Body of pancreas (tissue), 4 donors: Measurements from ENCODE around the gene KRTAP9-1. TPM values are rescaled to one million over a fixed set of nuclear protein-coding genes. Genes with fewer than 3 reads are reported as not detected.
"Not testable (repeated sequence)": the region's sequence is repeated elsewhere in the genome, so short reads cannot be mapped to it uniquely, and the experiment has no call there.

Source experiments
- ATAC-seq: fragments of 150-250 bp; one replicate; pipeline ENCODE4 v1.9.1; 2016
- DNase-seq, 4 donors: peaks; one replicate each; pipeline ENCODE4 v3.0.0-alpha.2; 2019
- H3K27ac ChIP-seq, 4 donors: fragments of 200-600 bp; sonication (generic); 1 replicate in 3 of 4; 2 replicates in 1 of 4; pipeline versions ENCODE4 v1.5.1 to v1.6.1; 2016 to 2019; ENCODE audit warnings: mild to moderate bottlenecking in 1 of 4, mixed read lengths in 1 of 4, moderate library complexity in 1 of 4
- H3K27me3 ChIP-seq, 2 donors: fragments of 200-600 bp; sonication (generic); one replicate each; pipeline ENCODE4 v1.6.0; 2016; ENCODE audit warnings: mild to moderate bottlenecking in 1 of 2
- H3K36me3 ChIP-seq, 2 donors: fragments of 200-600 bp; sonication (generic); replicated peaks in 1 of 2; 2 replicates each; pipeline ENCODE4 v1.5.1; 2016; ENCODE audit warnings: low read depth in 2 of 2; ENCODE audit not compliant: insufficient read depth in 1 of 2
- H3K4me1 ChIP-seq: fragments of 200-600 bp; sonication (generic); one replicate; pipeline ENCODE4 v1.6.0; 2016
- H3K4me3 ChIP-seq, 2 donors: fragments of 200-600 bp; sonication (generic); 1 replicate in 1 of 2; 2 replicates in 1 of 2; pipeline ENCODE4 v1.5.1; 2016 to 2019
- H3K9me3 ChIP-seq, 3 donors: fragments of 200-600 bp; sonication (generic); 1 replicate in 2 of 3; 2 replicates in 1 of 3; pipeline ENCODE4 v1.5.1; 2016
- POLR2A ChIP-seq, 3 donors: fragments of 450-650 bp; IDR thresholded peaks; one replicate each; pipeline ENCODE4 v1.6.1; 2016; ENCODE audit warnings: antibody characterized with exemption in 3 of 3, mild to moderate bottlenecking in 2 of 3
- WGBS, 2 donors: methylation state at CpG; one replicate each; pipeline ENCODE4 v1.1.5; 2017; 5-methylcytosine and 5-hydroxymethylcytosine counted together
- intact Hi-C: fragments of 100-400 bp; cut with DNase I; formaldehyde crosslinking; loops from one replicate; pipeline ENCODE4 v1.15.1; 2023
- total RNA-seq, 2 donors: library from RNA; depleted of rRNA; stranded (reverse); fragments of >200 nt; gene quantifications; one replicate each; pipeline ENCODE4 v1.1.0, GENCODE V29; 2016
- TF ChIP-seq, protein P1 (sequence below), 7 experiments: fragments of 450-650 bp in 4 of 7; fragments of 200-600 bp in 3 of 7; sonication (generic) in 3 of 7; IDR thresholded peaks; one replicate each; pipeline ENCODE4 v1.5.1; 2016 to 2019; ENCODE audit warnings: antibody characterized with exemption in 7 of 7

The KRTAP9-1 gene
- total RNA-seq, 2 donors from 2014 or later: not detected

DNA sequence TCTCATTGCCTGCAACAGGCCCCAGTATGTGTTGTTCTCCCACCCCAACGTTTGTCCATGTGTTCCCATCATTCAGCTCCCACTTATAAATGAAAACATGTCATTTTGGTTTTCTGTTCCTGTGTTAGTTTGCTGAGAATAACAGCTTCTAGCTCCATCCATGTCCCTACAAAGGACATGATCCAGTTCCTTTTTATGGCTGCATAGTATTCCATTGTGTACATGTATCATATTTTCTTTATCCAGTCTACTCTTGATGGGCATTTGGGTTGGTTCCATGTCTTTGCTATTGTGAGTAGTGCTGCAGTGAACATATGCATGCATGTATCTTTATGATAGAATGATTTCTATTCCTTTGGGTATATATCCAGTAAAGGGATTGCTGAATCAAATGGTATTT, 26.0 kb downstream of the KRTAP9-1 start:
- intact Hi-C loops: no loop called here
- no peak for DNase-seq
- Histone ChIP-seq H3K36me3 (no peaks in the 10 kb centered on the region), H3K27me3 (no peaks in the 10 kb centered on the region), H3K4me3 (no peak overlapping the region), H3K9me3 (no peaks in the 10 kb centered on the region), H3K4me1 (no peaks in the 10 kb centered on the region), H3K27ac (no peak overlapping the region)
- TF ChIP-seq POLR2A (IDR thresholded peaks at IDR 0.05): no peak
- TF ChIP-seq, protein P1, sequence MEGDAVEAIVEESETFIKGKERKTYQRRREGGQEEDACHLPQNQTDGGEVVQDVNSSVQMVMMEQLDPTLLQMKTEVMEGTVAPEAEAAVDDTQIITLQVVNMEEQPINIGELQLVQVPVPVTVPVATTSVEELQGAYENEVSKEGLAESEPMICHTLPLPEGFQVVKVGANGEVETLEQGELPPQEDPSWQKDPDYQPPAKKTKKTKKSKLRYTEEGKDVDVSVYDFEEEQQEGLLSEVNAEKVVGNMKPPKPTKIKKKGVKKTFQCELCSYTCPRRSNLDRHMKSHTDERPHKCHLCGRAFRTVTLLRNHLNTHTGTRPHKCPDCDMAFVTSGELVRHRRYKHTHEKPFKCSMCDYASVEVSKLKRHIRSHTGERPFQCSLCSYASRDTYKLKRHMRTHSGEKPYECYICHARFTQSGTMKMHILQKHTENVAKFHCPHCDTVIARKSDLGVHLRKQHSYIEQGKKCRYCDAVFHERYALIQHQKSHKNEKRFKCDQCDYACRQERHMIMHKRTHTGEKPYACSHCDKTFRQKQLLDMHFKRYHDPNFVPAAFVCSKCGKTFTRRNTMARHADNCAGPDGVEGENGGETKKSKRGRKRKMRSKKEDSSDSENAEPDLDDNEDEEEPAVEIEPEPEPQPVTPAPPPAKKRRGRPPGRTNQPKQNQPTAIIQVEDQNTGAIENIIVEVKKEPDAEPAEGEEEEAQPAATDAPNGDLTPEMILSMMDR (IDR thresholded peaks at IDR 0.05): no peak
- ATAC-seq: no peak
- 36 to 63% methylated on average over 1 of the region's 1 CpG for WGBS, 2 donors

DNA sequence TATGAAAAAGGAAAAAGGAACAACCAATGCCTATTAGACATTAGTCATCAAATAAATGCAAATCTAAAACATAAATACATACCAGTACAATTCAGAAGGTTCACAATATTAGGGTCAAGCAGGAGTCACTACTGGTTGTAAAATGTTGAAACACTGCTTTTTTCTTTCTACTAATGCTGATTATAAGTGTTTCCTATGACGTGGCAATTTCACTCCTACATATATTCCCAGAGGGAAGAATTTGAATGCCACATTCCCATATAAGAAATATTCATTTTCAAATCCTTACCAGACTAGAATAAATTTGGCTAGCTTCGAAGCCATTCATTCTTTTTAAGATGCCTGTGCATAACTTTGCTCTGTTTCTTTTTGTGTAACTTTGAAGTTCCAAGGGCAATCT, 34.1 kb downstream of the KRTAP9-1 start:
- 56 to 64% methylated on average over 2 of the region's 2 CpGs for WGBS, 2 donors
- H3K4me1 ChIP-seq: no peaks in the 10 kb centered on the region
- H3K36me3 ChIP-seq: no peaks in the 10 kb centered on the region
- no peak for TF ChIP-seq POLR2A (IDR thresholded peaks at IDR 0.05)
- TF ChIP-seq, protein P1 (IDR thresholded peaks at IDR 0.05): no peak
- H3K9me3 ChIP-seq: no peaks in the 10 kb centered on the region
- intact Hi-C loops: no loop called here
- ATAC-seq (no peak), DNase-seq (no peak)
- H3K27me3 ChIP-seq: peaks cover 0 to 4% of the 10 kb centered on the region in 2 donors
- H3K4me3 ChIP-seq: no peak overlapping the region
- no peak overlapping the region for H3K27ac ChIP-seq

DNA sequence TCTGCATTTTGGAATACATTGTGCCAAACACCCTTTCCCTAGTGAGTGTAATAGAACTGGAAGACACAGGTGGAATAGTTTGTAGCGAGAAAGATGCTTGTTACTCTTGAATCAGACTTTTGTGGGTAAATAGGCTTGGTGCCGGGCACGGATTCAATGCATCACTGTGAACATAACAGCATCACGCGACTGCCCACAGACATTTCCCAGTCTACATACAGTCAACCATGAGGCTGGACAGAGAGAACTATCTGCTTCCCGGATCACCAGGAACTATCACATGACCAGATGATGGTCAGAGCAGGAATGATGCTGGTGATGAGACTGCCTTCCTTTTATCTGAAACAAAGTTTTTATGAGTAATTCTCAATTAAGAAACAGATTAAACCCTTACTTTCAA, 36.4 kb downstream of the KRTAP9-1 start:
- H3K27me3 ChIP-seq: peaks cover 0 to 3% of the 10 kb centered on the region in 2 donors
- no peak overlapping the region for H3K4me3 ChIP-seq
- no peak overlapping the region for H3K27ac ChIP-seq
- H3K36me3 ChIP-seq: no peaks in the 10 kb centered on the region
- no peaks in the 10 kb centered on the region for H3K9me3 ChIP-seq
- no peak for TF ChIP-seq POLR2A (IDR thresholded peaks at IDR 0.05)
- TF ChIP-seq, protein P1 (IDR thresholded peaks at IDR 0.05): no peak
- ATAC-seq (no peak), DNase-seq (no peak)
- H3K4me1 ChIP-seq: no peaks in the 10 kb centered on the region
- intact Hi-C loops: no loop called here
- 74 to 82% methylated on average over 6 of the region's 6 CpGs for WGBS, 2 donors

DNA sequence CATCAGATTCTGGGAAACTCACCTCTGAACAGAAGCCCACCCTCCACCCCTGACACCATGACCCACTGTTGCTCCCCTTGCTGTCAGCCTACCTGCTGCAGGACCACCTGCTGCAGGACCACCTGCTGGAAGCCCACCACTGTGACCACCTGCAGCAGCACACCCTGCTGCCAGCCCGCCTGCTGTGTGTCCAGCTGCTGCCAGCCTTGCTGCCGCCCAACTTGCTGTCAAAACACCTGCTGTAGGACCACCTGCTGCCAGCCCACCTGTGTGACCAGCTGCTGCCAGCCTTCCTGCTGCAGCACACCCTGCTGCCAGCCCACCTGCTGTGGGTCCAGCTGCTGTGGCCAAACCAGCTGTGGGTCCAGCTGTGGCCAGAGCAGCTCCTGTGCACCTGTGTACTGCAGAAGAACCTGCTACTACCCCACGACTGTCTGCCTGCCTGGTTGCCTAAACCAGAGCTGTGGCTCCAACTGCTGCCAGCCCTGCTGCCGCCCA, 37.0 kb downstream of the KRTAP9-1 start, which contains the start of gene KRTAP9-2:
Gene KRTAP9-2, plus strand, starts transcription at position 51 of the 498 bp plus-strand sequence. Its CDS starts 7 bp downstream, at position 58.
- intact Hi-C loops: not testable (repeated sequence)

DNA sequence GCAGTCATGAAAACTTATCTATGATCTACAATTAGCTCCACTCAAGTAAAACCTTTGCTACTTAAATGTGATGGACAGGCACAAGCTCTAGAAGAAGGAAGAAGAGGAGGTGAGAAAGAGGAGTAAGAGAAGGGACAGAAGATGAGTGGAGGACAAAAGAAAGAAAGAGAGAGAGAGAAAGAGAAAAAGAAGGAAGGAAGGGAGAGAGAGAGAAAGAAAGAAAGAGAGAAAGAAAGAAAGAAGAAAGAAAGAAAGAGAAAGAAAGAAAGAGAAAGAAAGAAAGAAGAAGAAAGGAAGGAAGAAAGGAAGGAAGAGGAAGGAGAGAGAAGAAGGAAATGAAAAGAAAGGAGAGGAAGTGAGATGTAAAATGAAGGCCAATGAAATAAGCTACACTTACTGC, 40.4 kb downstream of the KRTAP9-1 start:
- no peak overlapping the region for H3K27ac ChIP-seq
- no peaks in the 10 kb centered on the region for H3K36me3 ChIP-seq
- H3K4me1 ChIP-seq: no peaks in the 10 kb centered on the region
- no peak overlapping the region for H3K4me3 ChIP-seq
- no peak for DNase-seq
- ATAC-seq: no peak
- TF ChIP-seq POLR2A (IDR thresholded peaks at IDR 0.05): no peak
- TF ChIP-seq, protein P1 (IDR thresholded peaks at IDR 0.05): no peak
- H3K9me3 ChIP-seq: no peaks in the 10 kb centered on the region
- intact Hi-C loops: no loop called here
- H3K27me3 ChIP-seq: no peaks in the 10 kb centered on the region

More for the DNA sequence above, 37.0 kb downstream of the KRTAP9-1 start, which contains the start of gene KRTAP9-2:
- H3K27ac ChIP-seq, H3K27me3 ChIP-seq, H3K9me3 ChIP-seq, H3K4me1 ChIP-seq, DNase-seq, H3K4me3 ChIP-seq, ATAC-seq, H3K36me3 ChIP-seq: not testable (repeated sequence)
- WGBS, 2 donors: 21% methylated on average over 3 of the region's 4 CpGs; no CpG with 5 or more reads in 1 of the 2 donors
